IMR-90 (cell line): ENCODE measurements around the gene CCDC182. TPM values are rescaled to one million over a fixed set of nuclear protein-coding genes. Genes with fewer than 3 reads are reported as not detected.

Experiments
- ATAC-seq: fragments of 200-7000 bp; cut with Tn5 transposase; 2 replicates; pipeline ENCODE4 v1.9.1; 2020; ENCODE audit warnings: low read depth, mild to moderate bottlenecking, moderate library complexity
- BruUV-seq: library from RNA; stranded (reverse); fragments of 400-500 nt; replicated peaks from 2 replicates; lab custom pipeline; 2021; lab: Mats Ljungman, UMichigan
- CTCF ChIA-PET: fragments of 300-600 bp; formaldehyde crosslinking; extraction: SDS; loops from one replicate; lab custom pipeline; 2021; ENCODE audit warnings: antibody characterized with exemption; lab: Yijun Ruan, JAX
- POLR2A ChIA-PET: fragments of 300-600 bp; sonication (Branson Sonifier 250); formaldehyde crosslinking; loops from one replicate; lab custom pipeline; 2022; ENCODE audit warnings: antibody characterized with exemption; ENCODE audit not compliant: unreplicated experiment; lab: Charles Lee
- DNase-seq: peaks from one replicate; pipeline ENCODE4 v3.0.0; 2013
- H2AFZ ChIP-seq: replicated peaks from 2 replicates; pipeline ENCODE3; 2013; ENCODE audit warnings: low read length, mild to moderate bottlenecking; ENCODE audit not compliant: poor library complexity
- H2AK5ac ChIP-seq: 2 replicates; pipeline ENCODE4 v1.6.1; 2013; ENCODE audit warnings: low read depth, low read length, inconsistent platforms
- H2AK9ac ChIP-seq: replicated peaks from 2 replicates; pipeline ENCODE3; 2013; ENCODE audit warnings: mild to moderate bottlenecking, low read depth, low read length, moderate library complexity; ENCODE audit not compliant: poor library complexity
- H2BK120ac ChIP-seq: 2 replicates; pipeline ENCODE4 v1.6.1; 2013; ENCODE audit warnings: low read depth, low read length, inconsistent platforms
- H2BK15ac ChIP-seq: 3 replicates; pipeline ENCODE4 v1.6.1; 2013; ENCODE audit warnings: low read depth, low read length, inconsistent platforms
- H2BK20ac ChIP-seq: 2 replicates; pipeline ENCODE4 v1.6.1; 2013; ENCODE audit warnings: low read depth, mild to moderate bottlenecking, inconsistent platforms, low read length, moderate library complexity
- H2BK5ac ChIP-seq: 2 replicates; pipeline ENCODE4 v1.6.1; 2013; ENCODE audit warnings: mild to moderate bottlenecking, low read depth, low read length, inconsistent platforms; ENCODE audit not compliant: poor library complexity, severe bottlenecking
- H3K14ac ChIP-seq: replicated peaks from 2 replicates; pipeline ENCODE4 v1.6.1; 2013; ENCODE audit warnings: low read depth, low read length, inconsistent platforms
- H3K18ac ChIP-seq: 2 replicates; pipeline ENCODE4 v1.6.1; 2013; ENCODE audit warnings: low read depth, low read length, control low read depth
- H3K23ac ChIP-seq: 2 replicates; pipeline ENCODE4 v1.6.1; 2013; ENCODE audit warnings: low read depth, low read length, inconsistent platforms
- H3K27ac ChIP-seq: 2 replicates; pipeline ENCODE4 v1.5.1; 2013; ENCODE audit warnings: mild to moderate bottlenecking, control low read depth, low read length; ENCODE audit not compliant: insufficient read depth
- H3K27me3 ChIP-seq: 2 replicates; pipeline ENCODE4 v1.6.1; 2013; ENCODE audit warnings: low read length; ENCODE audit not compliant: control insufficient read depth, insufficient read depth
- H3K36me3 ChIP-seq: 2 replicates; pipeline ENCODE4 v1.6.1; 2013; ENCODE audit warnings: low read length, mixed read lengths; ENCODE audit not compliant: control insufficient read depth, insufficient read depth
- H3K4ac ChIP-seq: 2 replicates; pipeline ENCODE4 v1.6.1; 2013; ENCODE audit warnings: low read depth, low read length, inconsistent platforms
- H3K4me1 ChIP-seq: 2 replicates; pipeline ENCODE4 v1.6.1; 2013; ENCODE audit warnings: low read length, mixed read lengths; ENCODE audit not compliant: control insufficient read depth, insufficient read depth
- H3K4me2 ChIP-seq: 2 replicates; pipeline ENCODE4 v1.6.1; 2013; ENCODE audit warnings: low read depth, mild to moderate bottlenecking, control low read depth, low read length, moderate library complexity
- H3K4me3 ChIP-seq: 2 replicates; pipeline ENCODE4 v1.5.1; 2013; ENCODE audit warnings: low read depth, mild to moderate bottlenecking, control low read depth, low read length, moderate library complexity; ENCODE audit not compliant: insufficient read depth
- H3K56ac ChIP-seq: 2 replicates; pipeline ENCODE4 v1.6.1; 2013; ENCODE audit warnings: low read length, inconsistent platforms; ENCODE audit not compliant: insufficient read depth; ENCODE audit errors: extremely low read depth
- H3K79me1 ChIP-seq, 2 experiments: 2 replicates each; pipeline ENCODE4 v1.6.1; 2013; ENCODE audit warnings: low read length in 2 of 2, inconsistent platforms in 1 of 2, low read depth in 1 of 2
- H3K9ac ChIP-seq: 2 replicates; pipeline ENCODE4 v1.6.1; 2013; ENCODE audit warnings: low read depth, low read length, control low read depth
- H3K9me1 ChIP-seq: 2 replicates; pipeline ENCODE4 v1.6.1; 2013; ENCODE audit warnings: low read length, inconsistent platforms; ENCODE audit not compliant: insufficient read depth
- H3K9me3 ChIP-seq: 2 replicates; pipeline ENCODE4 v1.6.1; 2013; ENCODE audit warnings: low read length; ENCODE audit not compliant: control insufficient read depth, insufficient read depth
- H4K20me1 ChIP-seq: 2 replicates; pipeline ENCODE4 v1.6.1; 2013; ENCODE audit warnings: low read length, inconsistent platforms; ENCODE audit not compliant: insufficient read depth
- H4K5ac ChIP-seq: 2 replicates; pipeline ENCODE4 v1.6.1; 2013; ENCODE audit warnings: mild to moderate bottlenecking, low read depth, low read length, control low read depth
- H4K8ac ChIP-seq, 2 experiments: 2 replicates each; pipeline ENCODE4 v1.6.1; 2013; ENCODE audit warnings: low read depth in 2 of 2, low read length in 2 of 2, control low read depth in 1 of 2, inconsistent platforms in 1 of 2
- H4K91ac ChIP-seq: 2 replicates; pipeline ENCODE4 v1.6.1; 2013; ENCODE audit warnings: low read depth, low read length, inconsistent platforms; ENCODE audit not compliant: insufficient read depth
- BHLHE40 ChIP-seq: fragments of 150-350 bp; IDR thresholded peaks from 2 replicates; pipeline ENCODE4 v1.6.1; 2016; ENCODE audit warnings: mild to moderate bottlenecking, low read depth, low read length
- CEBPB ChIP-seq: IDR thresholded peaks from 2 replicates; pipeline ENCODE4 v1.6.1; 2012; ENCODE audit warnings: low read depth, low read length, improper control_type of control experiment
- CHD1 ChIP-seq: IDR thresholded peaks from 2 replicates; pipeline ENCODE4 v1.6.1; 2012; ENCODE audit warnings: low read depth, low read length, improper control_type of control experiment
- CTCF ChIP-seq: conservative IDR thresholded peaks from 2 replicates; pipeline ENCODE4 v1.5.1; 2012; ENCODE audit warnings: mild to moderate bottlenecking, low read depth, low read length, improper control_type of control experiment
- ELK1 ChIP-seq: fragments of 150-350 bp; IDR thresholded peaks from 2 replicates; pipeline ENCODE4 v1.6.1; 2016; ENCODE audit warnings: low read depth, mild to moderate bottlenecking, low read length, moderate library complexity, borderline replicate concordance
- FOS ChIP-seq: fragments of 150-350 bp; IDR thresholded peaks from 2 replicates; pipeline ENCODE4 v1.6.1; 2016; ENCODE audit warnings: low read depth, low read length
- MAFK ChIP-seq: IDR thresholded peaks from 2 replicates; pipeline ENCODE4 v1.6.1; 2012; ENCODE audit warnings: low read depth, low read length, improper control_type of control experiment
- MAZ ChIP-seq: IDR thresholded peaks from 2 replicates; pipeline ENCODE4 v1.6.1; 2012; ENCODE audit warnings: low read depth, mild to moderate bottlenecking, low read length, improper control_type of control experiment, moderate library complexity, borderline replicate concordance
- MXI1 ChIP-seq: IDR thresholded peaks from 2 replicates; pipeline ENCODE4 v1.6.1; 2012; ENCODE audit warnings: low read depth, mild to moderate bottlenecking, low read length, moderate library complexity, borderline replicate concordance
- NFE2L2 ChIP-seq: fragments of 150-350 bp; IDR thresholded peaks from 2 replicates; pipeline ENCODE4 v1.6.1; 2016; ENCODE audit warnings: low read depth, mild to moderate bottlenecking, low read length
- POLR2A ChIP-seq: IDR thresholded peaks from 2 replicates; pipeline ENCODE4 v1.6.1; 2012; ENCODE audit warnings: mild to moderate bottlenecking, low read depth, low read length
- RAD21 ChIP-seq: IDR thresholded peaks from 2 replicates; pipeline ENCODE4 v1.6.1; 2012; ENCODE audit warnings: low read length, improper control_type of control experiment
- RCOR1 ChIP-seq: IDR thresholded peaks from 2 replicates; pipeline ENCODE4 v1.6.1; 2012; ENCODE audit warnings: mild to moderate bottlenecking, low read length, improper control_type of control experiment; ENCODE audit not compliant: insufficient replicate concordance
- RFX5 ChIP-seq: IDR thresholded peaks from 2 replicates; pipeline ENCODE4 v1.8.0; 2012; ENCODE audit warnings: low read depth, mild to moderate bottlenecking, low read length, moderate library complexity
- SMC3 ChIP-seq: fragments of 150-350 bp; IDR thresholded peaks from 2 replicates; pipeline ENCODE4 v1.6.1; 2016; ENCODE audit warnings: low read depth, mild to moderate bottlenecking, antibody characterized with exemption, low read length, moderate library complexity
- USF2 ChIP-seq: fragments of 150-350 bp; IDR thresholded peaks from 2 replicates; pipeline ENCODE4 v1.6.1; 2017; ENCODE audit warnings: mild to moderate bottlenecking, antibody characterized with exemption, low read length, low read depth
- WGBS, 2 experiments: methylation state at CpG; one replicate each; pipeline versions ENCODE4 v1.1.5 to v1.1.7; 2013; ENCODE audit warnings: missing lambda C conversion rate in 2 of 2; ENCODE audit not compliant: insufficient read length in 1 of 2; ENCODE audit errors: extremely low coverage in 2 of 2; 5-methylcytosine and 5-hydroxymethylcytosine counted together
- dilution Hi-C: fragments of 300-500 bp; cut with HindIII; formaldehyde crosslinking; loops from one replicate; pipeline ENCODE4 v1.14.3; 2018; ENCODE audit warnings: low sequenced_read_pairs; ENCODE audit not compliant: unreplicated experiment
- in situ Hi-C: fragments of 300-500 bp; cut with MboI; formaldehyde crosslinking; loops from 3 replicates; pipeline ENCODE4 v1.14.3; 2019; ENCODE audit warnings: low sequenced_read_pairs, inconsistent platforms, mixed read lengths
- intact Hi-C: fragments of 100-400 bp; cut with micrococcal nuclease; formaldehyde crosslinking; loops from 2 replicates; pipeline ENCODE4 v1.10.0; 2022
- polyA plus RNA-seq, 3 experiments: library from polyadenylated mRNA; depleted of rRNA; stranded (reverse); fragments of >200 nt; gene quantifications; 2 replicates each; pipeline ENCODE4 v1.2.3, GENCODE V29; 2012; ENCODE audit warnings: low replicate concordance in 1 of 3
- total RNA-seq: library from RNA; depleted of rRNA; stranded (reverse); fragments of >200 nt; gene quantifications from 2 replicates; pipeline ENCODE4 v1.2.3, GENCODE V29; 2012

Gene CCDC182
- total and polyA plus RNA-seq, 2 of the 4 experiments (the other 2 are of a cell fraction), result not detected

GRCh38 chr17:57737450-57737849 is 7.6 kb downstream of the CCDC182 start:
- no peak overlapping the region for H2AK9ac ChIP-seq
- DNase-seq (no peak), ATAC-seq (no peak)
- no TSS peak for BruUV-seq
- H3K9me3 ChIP-seq, result no peaks in the 10 kb centered on the region
- no peaks in the 10 kb centered on the region for H4K20me1 ChIP-seq
- H4K91ac ChIP-seq, result no peak overlapping the region
- no peak overlapping the region for H3K18ac ChIP-seq
- no peak overlapping the region for H2BK20ac ChIP-seq
- no peak overlapping the region for H2AK5ac ChIP-seq
- no peak overlapping the region for H3K4ac ChIP-seq
- H3K9me1 ChIP-seq, result no peaks in the 10 kb centered on the region
- no peak overlapping the region for H3K4me2 ChIP-seq
- H2BK15ac ChIP-seq, result no peak overlapping the region
- H2BK120ac ChIP-seq, result no peak overlapping the region
- H3K9ac ChIP-seq, result no peak overlapping the region
- dilution Hi-C loops, result no loop called here
- no CpG with 5 or more reads among the region's 3 CpGs for WGBS, 2 experiments
- peaks cover 36% of the 10 kb centered on the region for H3K27me3 ChIP-seq
- TF ChIP-seq SMC3 (no peak), CEBPB (no peak), MAZ (no peak), RCOR1 (no peak), USF2 (no peak), MXI1 (no peak), CTCF (no peak), MAFK (no peak), RFX5 (no peak), BHLHE40 (no peak), NFE2L2 (no peak), POLR2A (no peak), FOS (no peak), RAD21 (no peak), ELK1 (no peak), CHD1 (no peak)
- no peak overlapping the region for H3K56ac ChIP-seq
- H3K27ac ChIP-seq, result no peak overlapping the region
- no peak overlapping the region for H3K14ac ChIP-seq
- no peak overlapping the region for H3K23ac ChIP-seq
- H3K36me3 ChIP-seq, result no peaks in the 10 kb centered on the region
- CTCF ChIA-PET, result no interaction called here
- no peak overlapping the region for H2AFZ ChIP-seq
- H4K5ac ChIP-seq, result no peak overlapping the region
- H3K4me3 ChIP-seq, result no peak overlapping the region
- intact Hi-C loops, result no loop called here
- H4K8ac ChIP-seq, result no peak overlapping the region
- no peaks in the 10 kb centered on the region for H3K79me1 ChIP-seq
- POLR2A ChIA-PET, result no interaction called here
- no peak overlapping the region for H2BK5ac ChIP-seq
- H3K4me1 ChIP-seq, result no peaks in the 10 kb centered on the region
- in situ Hi-C loops, result no loop called here
